ENCODE measurements around the gene TMCC1.

- TF ChIP-seq CTCF (IDR thresholded peaks at IDR 0.05) (no peak), POLR2A (IDR thresholded peaks at IDR 0.05) (no peak)
Measured at GRCh38 chr3:129881261-129881660, 12.2 kb downstream of the TMCC1 start.
